Measurements from ENCODE around the gene KIDINS220.

The KIDINS220 gene

DNA sequence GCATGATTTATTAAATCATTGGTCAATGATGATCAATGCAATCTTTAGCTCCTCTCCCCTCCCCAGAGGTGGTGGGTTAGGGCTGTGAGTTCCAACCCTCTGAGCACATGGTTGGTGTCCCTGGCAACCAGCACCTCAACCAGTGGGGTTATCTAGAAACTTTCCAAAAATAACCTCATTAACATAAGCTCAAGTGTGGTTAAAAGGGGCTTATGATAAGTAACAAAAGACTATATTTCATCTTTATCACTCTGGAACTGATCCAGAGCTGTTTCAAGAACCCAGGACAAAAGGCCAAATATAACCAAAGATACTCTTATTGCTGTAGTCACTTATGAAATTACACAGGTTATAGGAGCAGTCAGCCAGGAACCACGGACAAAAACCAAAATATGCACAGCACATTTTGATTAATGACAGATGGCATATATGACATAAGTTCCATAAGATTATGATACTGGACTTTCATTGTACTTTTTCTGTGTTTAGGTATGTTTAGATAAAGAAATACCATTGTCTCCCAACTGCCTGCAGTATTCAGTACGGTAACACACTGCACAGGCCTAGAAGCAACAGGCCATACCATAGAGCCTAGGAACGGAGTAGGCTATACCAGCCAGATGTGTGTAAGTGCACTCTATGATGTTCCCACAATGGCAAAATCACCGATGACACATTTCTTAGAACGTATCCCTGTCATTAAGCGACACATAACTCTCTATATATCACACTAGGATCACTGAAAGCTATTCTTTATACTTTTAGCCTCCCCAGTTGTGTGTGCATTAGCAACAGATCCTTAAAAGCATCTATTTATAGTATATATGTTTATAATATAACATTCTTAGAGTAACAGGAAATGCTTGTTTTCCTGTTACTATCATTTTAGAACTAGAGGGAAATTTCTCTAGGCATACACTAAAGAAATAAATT is 31.9 kb downstream of the KIDINS220 start:
- no peak for DNase-seq (ENCODE audit: low spot score)

DNA sequence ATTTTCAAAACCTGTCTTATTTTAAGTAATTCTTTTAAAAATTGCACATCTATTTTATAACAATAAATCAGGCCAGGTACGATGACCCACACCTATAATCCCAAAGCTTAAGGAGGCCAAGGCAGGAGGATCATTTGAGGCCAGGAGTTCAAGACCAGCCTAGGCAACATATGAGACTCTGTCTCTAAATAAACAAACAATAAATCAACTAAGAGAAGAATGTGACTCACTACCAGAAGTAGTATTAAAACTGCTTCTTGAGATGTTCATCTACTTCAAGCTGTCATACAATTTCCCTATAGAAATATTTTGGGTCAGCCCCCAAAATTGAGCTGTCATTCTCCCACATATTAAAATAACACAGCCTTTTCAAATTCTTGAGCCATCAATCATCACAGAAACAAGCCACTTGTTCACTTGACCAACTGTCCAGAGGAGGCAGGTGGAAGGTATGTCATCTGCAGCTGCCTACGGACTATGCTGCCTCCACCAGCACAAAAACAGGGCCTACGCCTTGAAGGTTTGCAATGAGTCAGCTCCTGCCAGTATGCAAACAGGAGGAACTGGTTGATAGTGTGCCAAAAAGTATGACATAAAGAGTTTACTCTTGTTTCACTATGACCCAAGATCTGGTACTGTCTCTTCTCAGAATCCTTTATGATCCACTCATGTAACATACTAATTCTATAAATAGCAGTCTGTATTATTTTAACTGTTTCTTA is 33.6 kb downstream of the KIDINS220 start:
- peak; percentile 67 for DNase-seq (ENCODE audit: low spot score)

DNA sequence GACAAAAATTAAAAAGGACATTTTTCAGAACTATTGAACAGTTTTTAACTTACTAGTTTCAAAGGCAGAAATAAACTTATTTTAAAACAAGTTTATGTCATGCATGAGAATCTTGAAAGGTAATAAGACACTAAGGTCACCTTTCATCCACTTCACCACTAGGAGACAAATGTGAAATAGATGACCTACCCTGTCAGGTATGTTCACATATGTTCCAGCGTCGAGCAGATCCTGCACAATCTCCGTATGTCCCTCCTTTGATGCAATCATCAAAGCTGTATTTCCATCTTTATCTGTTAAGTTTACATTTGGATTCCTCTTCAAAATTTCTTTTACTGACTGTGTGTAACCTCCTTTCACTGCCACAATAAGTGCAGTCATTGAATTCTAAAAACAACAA is 34.7 kb downstream of the KIDINS220 start:
- DNase-seq (ENCODE audit: low spot score): no peak

DNA sequence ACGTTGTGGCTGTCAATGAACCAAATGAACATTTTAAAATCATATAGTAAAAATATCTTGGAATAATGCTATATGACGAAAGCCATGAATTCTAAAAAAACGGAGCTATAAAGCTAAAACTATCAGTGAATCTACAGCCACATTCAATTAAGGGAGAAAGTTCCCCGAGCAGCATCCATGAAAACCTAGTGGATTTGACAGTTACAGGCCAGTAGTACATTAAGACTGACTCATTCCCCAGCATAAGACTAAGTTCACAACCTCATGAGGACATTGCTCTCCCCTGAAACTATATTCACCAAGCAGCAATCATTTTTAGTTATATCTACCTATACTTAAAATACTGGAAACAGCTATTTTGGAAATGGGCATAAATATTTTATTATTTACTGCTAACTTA is 36.6 kb downstream of the KIDINS220 start:
- no peak for DNase-seq (ENCODE audit: low spot score)

DNA sequence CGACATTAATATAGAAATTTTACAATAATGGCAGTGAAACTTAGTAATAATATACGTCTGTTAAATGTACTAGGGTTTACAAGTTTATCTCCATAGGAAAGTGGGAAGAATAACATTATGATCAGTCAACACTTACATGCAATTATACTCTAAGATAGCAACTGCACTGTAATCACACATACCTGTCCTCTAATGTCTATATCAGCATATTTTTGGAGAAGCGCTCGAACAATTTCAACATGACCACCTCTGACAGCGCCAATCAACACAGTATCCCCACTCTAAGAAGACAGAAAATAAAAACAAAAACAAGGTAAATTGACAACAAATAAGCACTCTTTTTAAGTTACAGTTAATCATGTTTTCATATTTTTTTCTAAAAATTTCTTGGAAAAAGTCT is 37.2 kb downstream of the KIDINS220 start:
- DNase-seq (ENCODE audit: low spot score): no peak

DNA sequence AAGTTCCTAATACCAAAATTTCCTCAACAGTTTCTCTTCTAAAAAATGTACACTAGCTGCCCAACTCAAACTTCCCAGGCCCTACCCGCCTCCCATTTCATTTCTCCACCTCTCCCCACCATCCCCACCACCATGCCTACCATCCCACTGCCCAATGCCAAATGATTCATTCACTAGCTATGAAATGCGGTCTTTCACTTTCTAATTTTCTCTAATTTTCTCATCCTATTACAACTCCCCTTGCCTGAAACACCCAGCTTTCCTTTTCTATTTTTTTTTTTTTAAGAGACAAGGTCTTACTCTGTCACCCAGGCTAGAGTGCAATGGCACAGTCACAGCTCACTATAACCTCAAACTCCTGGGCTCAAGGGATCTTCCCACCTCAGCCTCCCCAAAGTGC is 38.4 kb downstream of the KIDINS220 start:
- peak; percentile 29 for DNase-seq (ENCODE audit: low spot score)

DNA sequence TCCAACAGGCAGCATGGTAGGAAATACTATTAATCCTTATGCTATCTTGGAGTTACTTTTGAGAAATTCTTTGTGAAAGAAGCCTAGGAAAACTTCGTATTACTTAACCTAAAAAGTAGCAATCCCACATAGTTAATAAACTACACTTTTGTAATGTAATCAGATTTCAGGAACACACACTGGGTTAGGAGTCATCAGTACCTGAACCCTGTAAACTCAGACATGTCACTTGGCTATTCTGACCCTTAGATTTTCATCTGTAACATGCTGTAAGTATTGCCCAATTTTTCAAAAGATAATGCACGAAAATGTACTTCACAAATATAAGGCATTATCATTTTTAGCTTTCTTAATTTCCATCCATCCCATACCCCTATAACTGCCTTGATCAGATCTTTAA is 39.0 kb downstream of the KIDINS220 start:
- DNase-seq (ENCODE audit: low spot score): no peak

DNA sequence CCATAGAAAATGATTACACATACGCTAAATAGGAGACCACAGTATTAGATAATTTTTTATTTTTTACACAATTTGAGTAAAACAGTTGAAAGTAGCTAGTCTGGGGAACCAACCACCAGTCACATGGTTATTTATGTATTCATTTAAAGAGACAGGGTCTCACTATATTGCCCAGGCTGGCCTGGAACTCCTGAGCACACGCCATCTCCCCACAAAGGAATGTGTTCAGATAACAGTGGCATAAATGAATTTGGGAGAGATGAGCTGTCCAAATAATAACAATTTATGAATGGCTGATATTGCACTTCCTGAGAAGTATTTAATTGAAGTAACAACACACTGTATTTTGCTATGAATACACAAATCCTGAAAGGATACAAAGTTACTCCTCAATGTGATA is 39.7 kb downstream of the KIDINS220 start:
- no peak for DNase-seq (ENCODE audit: low spot score)

DNA sequence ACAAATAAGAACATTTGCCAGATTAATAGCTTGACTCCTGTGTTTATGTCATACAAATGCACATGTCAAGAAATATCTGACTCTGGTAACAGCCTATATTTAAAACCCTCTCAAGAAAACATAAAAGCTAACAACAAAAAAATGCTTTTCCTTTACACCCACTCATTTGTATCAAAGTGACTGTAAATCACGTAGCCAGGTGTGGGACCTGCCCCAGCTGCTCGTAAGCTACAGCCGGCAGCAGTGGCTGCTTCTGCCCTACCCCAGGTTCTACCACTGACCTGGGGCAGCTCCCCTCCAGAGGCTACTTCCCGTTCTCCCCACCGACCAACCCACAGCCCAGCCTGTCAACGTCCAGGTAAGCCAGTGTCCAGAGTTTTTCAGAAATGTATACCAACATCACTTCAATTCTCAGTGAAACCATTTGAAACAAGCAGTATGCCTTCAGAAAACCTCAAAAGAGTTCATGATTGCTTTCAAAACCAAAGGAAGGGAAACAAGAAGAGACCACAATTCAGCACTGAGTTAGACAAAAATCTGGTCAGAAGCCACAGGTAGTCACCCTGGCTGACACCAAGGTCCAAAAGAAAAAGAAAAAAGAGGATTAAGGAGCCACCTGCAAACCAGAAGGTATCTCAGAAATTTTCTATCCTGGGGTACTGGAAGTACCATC is 40.4 kb downstream of the KIDINS220 start:
- DNase-seq (ENCODE audit: low spot score): no peak

DNA sequence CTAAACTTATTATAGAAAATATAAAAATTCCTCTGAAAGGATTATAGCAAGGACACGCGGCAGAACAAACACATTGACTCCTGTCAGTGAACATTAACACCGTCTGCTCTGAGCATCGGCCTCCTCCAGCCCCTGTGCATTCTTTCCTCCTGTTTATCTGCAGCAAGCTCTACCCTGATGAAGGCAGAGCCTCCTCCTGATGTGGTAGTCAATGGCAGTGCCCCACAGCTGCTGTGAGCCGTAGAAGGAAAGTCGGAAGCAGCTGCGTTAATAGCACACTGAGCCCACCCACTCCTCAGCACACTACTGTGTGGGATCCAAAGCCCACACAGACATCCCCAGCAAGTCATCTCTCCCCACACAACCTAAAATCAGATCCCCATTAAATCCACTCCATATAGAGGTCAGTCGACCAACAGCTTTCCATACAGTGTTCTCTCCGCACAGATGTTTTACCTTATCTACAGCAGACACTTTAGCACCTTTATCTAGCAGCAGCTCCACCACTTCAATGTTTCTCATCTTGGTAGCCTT is 41.0 kb downstream of the KIDINS220 start:
- no peak for DNase-seq (ENCODE audit: low spot score)

DNA sequence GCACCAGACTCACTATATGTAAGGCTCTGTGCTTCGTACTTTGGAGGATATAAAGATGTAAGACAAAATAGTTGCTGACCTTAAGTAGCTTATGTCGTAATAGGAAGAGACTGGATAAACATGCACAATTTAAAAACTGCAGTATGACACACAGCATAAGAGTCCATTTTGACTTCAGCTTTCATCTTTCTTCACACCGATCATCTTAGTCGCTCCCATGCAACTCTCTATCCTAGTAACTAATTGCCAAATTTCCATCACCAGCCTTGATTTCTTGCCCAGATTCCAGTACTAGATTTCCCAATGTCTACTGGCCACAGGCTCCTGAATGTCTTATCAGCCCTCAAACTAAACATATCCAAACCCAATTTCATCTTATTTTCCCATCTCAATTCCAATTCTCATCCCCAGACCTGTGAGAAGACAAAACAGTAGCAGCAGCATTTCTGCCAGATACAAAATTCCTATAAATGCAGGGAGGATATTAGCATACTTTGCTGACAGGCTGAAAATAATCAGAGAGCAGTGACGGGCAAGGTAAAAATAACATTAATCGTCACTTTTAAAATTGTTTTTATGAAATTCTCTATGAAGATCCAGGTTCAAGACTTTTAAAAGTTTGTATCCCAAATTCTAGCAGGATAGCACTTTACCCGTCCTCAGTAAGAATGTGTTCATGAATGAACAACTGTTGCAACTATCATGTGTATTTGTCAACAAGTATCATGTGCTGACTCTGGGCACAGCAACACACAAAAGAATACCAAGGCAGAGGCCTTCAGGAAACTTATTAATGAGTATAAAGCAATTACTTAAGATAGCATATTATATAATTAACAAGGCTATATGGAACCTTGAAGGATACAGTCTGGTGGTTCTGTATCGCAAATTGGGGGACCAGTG is 42.2 kb downstream of the KIDINS220 start:
- DNase-seq (ENCODE audit: low spot score): peak; percentile 54

DNA sequence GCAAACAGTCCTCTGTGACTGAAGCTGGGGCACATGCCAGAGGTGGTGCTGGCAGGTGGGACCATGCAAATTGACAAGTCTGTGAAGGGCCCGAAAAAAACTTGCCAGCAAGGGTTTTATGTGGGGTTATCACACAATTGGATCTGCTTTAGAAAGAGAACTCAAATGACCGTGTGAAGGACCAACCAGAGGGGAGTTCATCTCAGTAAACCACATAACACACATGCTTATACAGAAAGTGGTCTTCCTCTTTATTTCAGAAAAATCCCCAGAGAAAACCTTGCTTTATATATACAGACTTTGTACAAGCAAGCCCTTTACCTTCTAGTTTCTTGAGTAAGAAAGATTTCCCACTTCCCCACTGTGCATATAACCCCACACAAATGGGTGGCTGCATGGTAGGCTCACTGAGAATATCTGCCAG is 46.7 kb downstream of the KIDINS220 start:
- no peak for DNase-seq (ENCODE audit: low spot score)

DNA sequence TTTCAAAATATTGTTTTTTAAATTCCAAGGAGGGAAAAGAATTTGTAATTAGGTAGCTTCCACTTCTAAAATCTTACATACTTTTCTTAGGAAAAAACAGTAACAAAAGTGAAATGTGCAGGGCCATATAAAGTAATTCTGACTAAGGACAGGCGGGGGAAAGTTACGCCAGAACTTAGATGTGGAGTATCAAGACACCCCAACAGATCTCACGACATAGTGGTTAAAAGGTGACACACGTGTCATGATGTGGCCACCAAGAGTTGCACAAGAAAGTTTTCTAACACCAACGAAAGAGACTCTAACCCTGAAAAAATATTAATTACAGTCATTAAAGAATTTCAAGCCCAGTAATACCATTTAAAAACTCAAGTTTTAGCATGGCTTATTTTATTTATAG is 51.0 kb downstream of the KIDINS220 start:
- DNase-seq (ENCODE audit: low spot score): no peak

DNA sequence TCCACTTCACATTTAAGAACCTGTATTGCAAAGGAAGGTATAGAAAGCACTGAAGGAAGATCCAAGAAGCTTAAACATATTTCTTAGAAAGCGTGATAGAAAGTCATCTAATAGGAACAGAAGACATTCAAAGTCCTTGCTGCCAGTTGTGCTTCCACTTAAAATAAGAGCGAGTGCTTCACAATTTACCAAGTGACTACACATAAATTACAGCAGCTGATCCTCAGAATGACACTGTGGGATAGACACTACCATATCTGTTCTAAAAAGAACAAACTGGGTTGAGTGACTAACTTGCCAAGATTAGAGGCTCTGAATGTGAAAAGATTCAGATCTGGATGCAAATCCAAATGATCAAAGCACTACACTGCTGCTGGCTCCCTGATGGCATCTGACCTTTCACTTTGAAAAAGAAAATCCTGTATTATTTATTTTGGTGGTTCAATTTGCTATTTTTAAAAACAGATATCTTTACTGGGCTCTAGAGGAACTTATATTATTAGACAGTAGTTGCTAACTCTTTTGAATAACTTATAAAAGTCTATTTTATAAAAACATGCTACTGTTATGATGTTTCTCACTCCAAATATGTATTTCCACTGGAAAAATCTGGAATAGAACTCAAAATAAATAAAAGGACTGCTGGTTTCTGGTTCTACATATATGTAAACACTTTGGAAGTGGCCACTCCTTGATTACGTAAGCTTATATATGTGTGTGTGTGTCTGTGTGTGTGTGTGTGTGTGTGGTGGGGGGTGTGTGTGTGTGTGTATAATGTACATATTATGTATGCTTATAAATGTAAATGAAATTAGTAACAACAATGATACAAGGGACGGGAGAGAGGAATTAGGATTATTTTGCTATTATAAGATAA is 57.4 kb downstream of the KIDINS220 start:
- DNase-seq (ENCODE audit: low spot score): no peak

DNA sequence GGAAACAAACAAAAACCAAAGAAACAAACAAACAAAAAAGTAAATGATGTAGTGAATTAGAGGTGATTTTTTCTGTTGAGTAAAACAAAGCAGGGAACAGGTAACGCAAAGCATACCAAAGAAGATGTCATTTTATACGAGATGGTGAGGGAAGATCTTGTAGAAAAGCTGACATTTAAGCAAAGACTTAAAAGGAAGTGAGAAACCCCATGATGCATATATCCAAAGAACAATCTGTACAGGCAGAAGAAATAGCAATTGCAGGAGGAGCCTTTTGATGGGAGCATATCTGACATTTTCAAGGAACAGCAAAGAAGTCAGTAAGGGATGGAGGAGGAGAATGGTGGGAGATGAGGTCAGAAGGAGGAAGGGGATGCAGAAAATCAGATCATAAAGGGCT is 63.0 kb downstream of the KIDINS220 start:
- DNase-seq (ENCODE audit: low spot score): no peak

DNA sequence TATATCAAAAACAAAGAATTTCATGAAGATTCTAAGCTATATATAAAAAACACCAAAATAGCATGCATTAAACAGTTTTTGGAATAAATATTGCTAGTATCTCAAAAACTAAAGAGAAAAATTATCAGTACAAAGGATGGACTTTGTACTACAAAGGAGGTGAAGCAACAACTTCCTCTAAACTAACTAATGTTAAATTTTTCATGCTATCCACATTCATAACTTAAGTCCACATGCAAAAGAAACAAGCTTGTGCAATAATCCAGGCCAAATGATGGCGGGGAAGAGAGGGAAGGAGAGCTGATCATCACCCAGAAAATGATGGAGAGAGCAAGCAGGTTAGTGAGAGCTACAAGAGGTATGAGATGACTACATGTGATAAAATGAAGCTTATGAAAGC is 70.1 kb downstream of the KIDINS220 start:
- no peak for DNase-seq (ENCODE audit: low spot score)

DNA sequence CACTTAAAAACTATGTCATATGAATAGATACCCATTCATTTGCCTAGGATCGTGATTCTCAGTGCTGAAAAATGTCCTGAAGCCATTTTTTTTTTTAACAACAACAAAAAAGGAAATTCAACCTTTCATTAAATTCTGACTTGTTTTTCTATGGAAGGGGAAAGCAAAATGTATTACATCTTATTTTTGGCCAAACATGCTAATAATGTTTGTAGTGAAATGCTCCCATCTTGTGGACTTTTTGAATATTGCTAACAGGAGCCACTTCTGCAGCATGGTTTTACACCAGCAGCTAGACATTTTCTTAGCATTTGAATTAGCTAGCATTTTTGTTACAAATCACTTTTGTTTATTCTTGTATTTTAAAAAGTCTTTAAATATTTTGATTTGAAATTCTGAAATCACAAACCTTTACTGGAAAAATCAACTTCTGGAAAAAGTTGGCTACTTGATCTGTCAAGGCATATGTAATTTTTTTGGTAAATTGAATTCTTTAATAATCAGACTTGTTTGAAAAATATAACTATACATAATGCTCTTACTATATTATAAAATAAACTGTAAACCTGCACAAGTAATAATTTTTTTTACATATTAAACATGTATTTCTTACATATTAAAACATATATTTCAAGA is 75.8 kb downstream of the KIDINS220 start:
- peak; percentile 67 for DNase-seq (ENCODE audit: low spot score)

DNA sequence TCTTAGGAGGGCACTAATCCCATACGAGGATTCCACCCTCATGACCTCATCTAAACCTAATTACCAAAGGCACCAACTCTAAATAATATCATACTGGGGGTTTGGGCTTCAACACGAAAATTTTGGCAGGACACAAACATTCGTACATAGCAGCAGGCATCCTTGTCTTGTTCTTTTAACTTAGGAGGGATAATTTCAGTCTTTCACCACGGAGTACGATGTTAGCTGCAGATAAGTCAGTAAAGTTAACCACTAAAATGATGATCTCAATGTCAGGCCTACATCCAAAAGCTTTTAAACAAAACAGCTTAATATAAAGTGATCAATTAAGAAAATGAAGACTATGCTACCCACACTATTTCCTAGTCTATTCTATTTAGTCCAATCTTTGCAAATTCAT is 80.7 kb downstream of the KIDINS220 start:
- DNase-seq (ENCODE audit: low spot score): no peak

DNA sequence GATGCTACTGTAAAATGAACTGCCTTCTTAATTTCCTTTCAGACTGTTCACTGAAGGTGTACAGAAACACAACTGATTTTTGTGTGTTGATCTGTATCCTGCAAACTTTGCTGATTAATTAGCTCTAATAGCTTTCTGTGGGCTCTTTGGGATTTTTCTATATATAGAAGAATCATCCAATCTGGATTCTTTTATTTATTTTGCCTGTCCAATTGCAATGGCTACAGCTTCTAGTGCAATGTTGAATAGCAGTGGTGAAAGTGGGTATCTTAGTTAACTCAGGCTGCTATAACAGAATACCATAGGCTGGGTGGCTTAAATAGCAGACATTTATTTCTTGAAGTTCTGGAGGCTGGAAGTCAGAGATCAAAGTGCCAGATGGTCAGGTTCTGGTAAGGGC is 81.2 kb downstream of the KIDINS220 start:
- DNase-seq (ENCODE audit: low spot score): no peak
